Mucosa of gallbladder (tissue), 1 donor: Measurements from ENCODE around the gene SLC24A4. TPM values are rescaled to one million over a fixed set of nuclear protein-coding genes. Genes with fewer than 3 reads are reported as not detected.

ENCODE experiments used
- DNase-seq: peaks from one replicate; pipeline ENCODE4 v3.0.0-alpha.2; 2020; ENCODE audit warnings: low spot score
- total RNA-seq: library from RNA; stranded (reverse); gene quantifications from one replicate; pipeline ENCODE4 v1.2.1, GENCODE V29; 2021
- donor health status: DM: no; HTN: no; CAD: no.

The SLC24A4 gene
- total RNA-seq, result 1.8 TPM

- no peak for DNase-seq
These were observed at the start of gene SLC24A4 for GRCh38 chr14:92323011-92323915. SLC24A4 (plus strand) TSS chr14:92323165; CDS start chr14:92323831, 666 bp downstream.

- DNase-seq, result no peak
These were observed 49.8 kb upstream of the SLC24A4 start for GRCh38 chr14:92273166-92273565.

- DNase-seq, result no peak
These were observed 48.9 kb upstream of the SLC24A4 start for GRCh38 chr14:92274055-92274454.

GRCh38 chr14:92276074-92276473 is 46.9 kb upstream of the SLC24A4 start:
- no peak for DNase-seq

- DNase-seq, result no peak
These were observed 45.9 kb upstream of the SLC24A4 start for GRCh38 chr14:92277031-92277430.

- no peak for DNase-seq
These were observed 42.3 kb upstream of the SLC24A4 start for GRCh38 chr14:92280554-92281262.

GRCh38 chr14:92282669-92283068 is 40.3 kb upstream of the SLC24A4 start:
- DNase-seq, result no peak

- no peak for DNase-seq
These were observed 37.7 kb upstream of the SLC24A4 start for GRCh38 chr14:92285311-92285710.

- DNase-seq, result no peak
These were observed 35.0 kb upstream of the SLC24A4 start for GRCh38 chr14:92287987-92288386.

- no peak for DNase-seq
These were observed 33.8 kb upstream of the SLC24A4 start for GRCh38 chr14:92288994-92289660.

GRCh38 chr14:92292673-92293072 is 30.3 kb upstream of the SLC24A4 start:
- no peak for DNase-seq

GRCh38 chr14:92294506-92294905 is 28.5 kb upstream of the SLC24A4 start:
- no peak for DNase-seq

- DNase-seq, result no peak
These were observed 25.0 kb upstream of the SLC24A4 start for GRCh38 chr14:92297818-92298595.

- DNase-seq, result no peak
These were observed 20.5 kb upstream of the SLC24A4 start for GRCh38 chr14:92302481-92302880.

- no peak for DNase-seq
These were observed 14.2 kb upstream of the SLC24A4 start for GRCh38 chr14:92308716-92309115.

GRCh38 chr14:92309968-92310530 is 12.9 kb upstream of the SLC24A4 start:
- DNase-seq, result no peak

- no peak for DNase-seq
These were observed 12.1 kb upstream of the SLC24A4 start for GRCh38 chr14:92310776-92311375.

- DNase-seq, result no peak
These were observed 8.8 kb upstream of the SLC24A4 start for GRCh38 chr14:92314182-92314581.

GRCh38 chr14:92315050-92315805 is 7.7 kb upstream of the SLC24A4 start:
- no peak for DNase-seq

GRCh38 chr14:92316176-92316575 is 6.8 kb upstream of the SLC24A4 start:
- DNase-seq, result no peak
